Measurements from ENCODE around the gene ZBTB14. TPM values are rescaled to one million over a fixed set of nuclear protein-coding genes. Genes with fewer than 3 reads are reported as not detected.

The ZBTB14 gene
- total RNA-seq, 2 donors from 2014 or later = 14.7 to 15.9 TPM

DNA sequence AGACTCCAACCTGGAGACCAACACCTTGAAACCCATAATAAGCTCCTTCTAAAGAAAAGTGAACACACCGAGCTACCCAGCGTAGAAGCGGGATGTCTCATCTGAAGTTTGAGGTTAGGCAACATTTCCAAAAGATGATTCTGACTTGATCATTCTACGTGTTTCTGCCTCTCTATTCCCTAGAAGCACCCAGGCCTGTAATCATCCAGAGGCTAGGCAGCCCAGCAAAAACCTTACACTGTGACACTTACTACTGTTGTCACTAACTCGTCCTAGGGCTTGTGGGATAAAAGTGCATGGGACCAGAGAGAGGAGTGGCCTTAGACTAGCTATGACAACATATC lies 1.4 kb downstream of the ZBTB14 start:
- Histone ChIP-seq H3K9ac (ENCODE audit: extremely low read depth, low read length, poor library complexity, severe bottlenecking) (peak overlapping the region; percentile 23), H3K9me3 (ENCODE audit: control insufficient read depth, low read length) (no peaks in the 10 kb centered on the region), H3K4me1 (ENCODE audit: control insufficient read depth, insufficient read depth, low read length) (peaks cover 3% of the 10 kb centered on the region), H3K36me3 (ENCODE audit: control insufficient read depth, insufficient read depth, low read length) (peaks cover 30% of the 10 kb centered on the region), H3K4me3 (ENCODE audit: low read length) (peak overlapping the region; percentile 73), H3K27ac (ENCODE audit: low read depth, low read length) (peak overlapping the region; percentile 78), H3K27me3 (ENCODE audit: control insufficient read depth, insufficient read depth, low read length, poor library complexity, severe bottlenecking) (peaks cover 13% of the 10 kb centered on the region)
- no peak for DNase-seq
- Mint-ChIP-seq H3K27ac (peak overlapping the region; percentile 82), H3K36me3 (ENCODE audit: low read depth) (peaks cover 20% of the 10 kb centered on the region), H3K27me3 (ENCODE audit: insufficient read depth) (peaks cover 21% of the 10 kb centered on the region), H3K9me3 (no peaks in the 10 kb centered on the region), H3K4me3 (peak overlapping the region; percentile 79), H3K4me1 (peaks cover 7% of the 10 kb centered on the region)
- WGBS, 2 experiments (ENCODE audit: insufficient coverage in 1 of 2, insufficient read length in 1 of 2) = 83 to 96% methylated on average over 4 to 5 of the region's 5 CpGs
- TF ChIP-seq, protein P1, sequence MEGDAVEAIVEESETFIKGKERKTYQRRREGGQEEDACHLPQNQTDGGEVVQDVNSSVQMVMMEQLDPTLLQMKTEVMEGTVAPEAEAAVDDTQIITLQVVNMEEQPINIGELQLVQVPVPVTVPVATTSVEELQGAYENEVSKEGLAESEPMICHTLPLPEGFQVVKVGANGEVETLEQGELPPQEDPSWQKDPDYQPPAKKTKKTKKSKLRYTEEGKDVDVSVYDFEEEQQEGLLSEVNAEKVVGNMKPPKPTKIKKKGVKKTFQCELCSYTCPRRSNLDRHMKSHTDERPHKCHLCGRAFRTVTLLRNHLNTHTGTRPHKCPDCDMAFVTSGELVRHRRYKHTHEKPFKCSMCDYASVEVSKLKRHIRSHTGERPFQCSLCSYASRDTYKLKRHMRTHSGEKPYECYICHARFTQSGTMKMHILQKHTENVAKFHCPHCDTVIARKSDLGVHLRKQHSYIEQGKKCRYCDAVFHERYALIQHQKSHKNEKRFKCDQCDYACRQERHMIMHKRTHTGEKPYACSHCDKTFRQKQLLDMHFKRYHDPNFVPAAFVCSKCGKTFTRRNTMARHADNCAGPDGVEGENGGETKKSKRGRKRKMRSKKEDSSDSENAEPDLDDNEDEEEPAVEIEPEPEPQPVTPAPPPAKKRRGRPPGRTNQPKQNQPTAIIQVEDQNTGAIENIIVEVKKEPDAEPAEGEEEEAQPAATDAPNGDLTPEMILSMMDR (conservative IDR thresholded peaks at IDR 0.05) = no peak

DNA sequence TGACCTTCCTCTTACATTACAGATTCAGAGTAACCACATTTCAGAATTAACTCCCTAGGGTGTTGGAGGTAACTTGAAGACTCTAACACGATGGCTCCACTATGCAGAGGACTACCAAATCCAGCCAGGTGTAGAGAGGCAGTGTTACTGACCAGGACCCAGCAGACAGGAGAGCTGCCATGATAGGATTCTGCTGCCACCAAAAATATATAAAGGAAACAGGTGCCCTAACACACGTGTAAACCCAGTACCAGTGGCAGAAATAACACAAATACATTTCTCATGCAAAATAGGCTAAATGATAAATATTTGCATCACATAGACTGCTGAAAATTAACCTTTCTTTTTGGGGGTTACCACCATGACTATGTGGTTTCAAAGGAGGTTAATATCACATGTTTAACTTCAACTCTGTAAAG lies 7.0 kb downstream of the ZBTB14 start:
- TF ChIP-seq, protein P1 (conservative IDR thresholded peaks at IDR 0.05) = no peak
- Histone ChIP-seq H3K4me1 (ENCODE audit: control insufficient read depth, insufficient read depth, low read length) (peaks cover 11% of the 10 kb centered on the region), H3K36me3 (ENCODE audit: control insufficient read depth, insufficient read depth, low read length) (peaks cover 30% of the 10 kb centered on the region), H3K9ac (ENCODE audit: extremely low read depth, low read length, poor library complexity, severe bottlenecking) (no peak overlapping the region), H3K4me3 (ENCODE audit: low read length) (peak overlapping the region; percentile 48), H3K27me3 (ENCODE audit: control insufficient read depth, insufficient read depth, low read length, poor library complexity, severe bottlenecking) (no peaks in the 10 kb centered on the region), H3K27ac (ENCODE audit: low read depth, low read length) (no peak overlapping the region), H3K9me3 (ENCODE audit: control insufficient read depth, low read length) (no peaks in the 10 kb centered on the region)
- WGBS, 2 experiments (ENCODE audit: insufficient coverage in 1 of 2, insufficient read length in 1 of 2) = 60% methylated on average over 2 of the region's 2 CpGs; no CpG with 5 or more reads in 1 of the 2 experiments
- no peaks in the 10 kb centered on the region for H3K27me3 Mint-ChIP-seq (ENCODE audit: insufficient read depth)
- H3K27ac Mint-ChIP-seq = no peak overlapping the region
- DNase-seq = no peak
- H3K36me3 Mint-ChIP-seq (ENCODE audit: low read depth) = peaks cover 20% of the 10 kb centered on the region
- H3K4me1 Mint-ChIP-seq = peaks cover 22% of the 10 kb centered on the region
- no peak overlapping the region for H3K4me3 Mint-ChIP-seq
- no peaks in the 10 kb centered on the region for H3K9me3 Mint-ChIP-seq

DNA sequence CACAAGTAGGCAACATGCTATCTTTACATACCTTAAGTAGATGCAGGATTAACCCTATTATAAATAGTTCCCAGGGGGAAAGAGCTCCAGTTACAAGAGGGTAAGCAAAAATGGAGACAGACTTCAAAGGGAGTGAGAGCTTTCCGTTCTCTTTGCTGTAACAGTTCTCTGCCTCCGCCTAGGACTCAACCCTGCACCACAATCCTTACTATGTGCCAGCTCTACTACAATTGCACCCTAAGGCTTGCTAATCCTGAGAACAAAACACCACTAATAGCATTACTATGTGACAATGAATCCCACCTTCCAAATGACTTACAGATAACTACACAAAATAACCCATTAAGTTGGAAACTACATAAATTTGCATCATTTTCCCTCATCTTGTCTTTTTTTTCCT lies 7.7 kb downstream of the ZBTB14 start:
- H3K4me1 ChIP-seq (ENCODE audit: control insufficient read depth, insufficient read depth, low read length) = peaks cover 11% of the 10 kb centered on the region
- H3K9ac ChIP-seq (ENCODE audit: extremely low read depth, low read length, poor library complexity, severe bottlenecking) = no peak overlapping the region
- no peak overlapping the region for H3K27ac Mint-ChIP-seq
- H3K36me3 Mint-ChIP-seq (ENCODE audit: low read depth) = peaks cover 20% of the 10 kb centered on the region
- H3K27ac ChIP-seq (ENCODE audit: low read depth, low read length) = no peak overlapping the region
- no peaks in the 10 kb centered on the region for H3K27me3 Mint-ChIP-seq (ENCODE audit: insufficient read depth)
- DNase-seq = no peak
- 29 to 38% methylated on average over 1 to 2 of the region's 2 CpGs for WGBS, 2 experiments (ENCODE audit: insufficient coverage in 1 of 2, insufficient read length in 1 of 2)
- no peaks in the 10 kb centered on the region for H3K9me3 ChIP-seq (ENCODE audit: control insufficient read depth, low read length)
- H3K4me3 ChIP-seq (ENCODE audit: low read length) = peak overlapping the region; percentile 48
- H3K9me3 Mint-ChIP-seq = no peaks in the 10 kb centered on the region
- H3K36me3 ChIP-seq (ENCODE audit: control insufficient read depth, insufficient read depth, low read length) = peaks cover 30% of the 10 kb centered on the region
- TF ChIP-seq, protein P1 (conservative IDR thresholded peaks at IDR 0.05) = no peak
- no peaks in the 10 kb centered on the region for H3K27me3 ChIP-seq (ENCODE audit: control insufficient read depth, insufficient read depth, low read length, poor library complexity, severe bottlenecking)
- H3K4me1 Mint-ChIP-seq = peaks cover 22% of the 10 kb centered on the region
- no peak overlapping the region for H3K4me3 Mint-ChIP-seq
